SHP77 (cell line): ENCODE data around the gene IPO11.

Experiments used
- DNase-seq, 2 experiments: peaks; one replicate each; lab custom pipeline; 2025; lab: John Stamatoyannopoulos, UW

IPO11 gene

GRCh38 chr5:62568800-62569432 is 156.4 kb downstream of the IPO11 start:
- no peak for DNase-seq

GRCh38 chr5:62569470-62569869 is 156.9 kb downstream of the IPO11 start:
- no peak for DNase-seq

GRCh38 chr5:62572918-62573514 is 160.5 kb downstream of the IPO11 start:
- DNase-seq = no peak

DNA sequence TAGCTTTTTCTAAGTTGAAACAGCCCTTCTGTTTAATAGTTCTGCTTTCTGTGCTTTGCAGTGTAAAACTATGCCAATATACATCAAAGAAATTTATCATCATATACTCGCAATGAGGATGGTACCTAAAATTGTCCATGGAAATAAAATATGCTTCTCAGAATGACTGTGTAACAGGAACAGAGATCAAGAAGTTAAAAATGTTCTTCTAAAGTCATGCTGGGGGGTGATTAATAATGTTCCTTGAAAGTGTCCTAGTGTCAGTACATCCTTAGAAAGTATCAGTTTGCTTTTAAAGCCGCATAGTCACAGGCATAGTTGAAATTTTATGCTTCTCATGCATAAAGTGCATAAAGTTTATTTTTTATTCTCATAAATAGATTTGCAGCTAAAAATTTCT is 162.0 kb downstream of the IPO11 start:
- DNase-seq = no peak

DNA sequence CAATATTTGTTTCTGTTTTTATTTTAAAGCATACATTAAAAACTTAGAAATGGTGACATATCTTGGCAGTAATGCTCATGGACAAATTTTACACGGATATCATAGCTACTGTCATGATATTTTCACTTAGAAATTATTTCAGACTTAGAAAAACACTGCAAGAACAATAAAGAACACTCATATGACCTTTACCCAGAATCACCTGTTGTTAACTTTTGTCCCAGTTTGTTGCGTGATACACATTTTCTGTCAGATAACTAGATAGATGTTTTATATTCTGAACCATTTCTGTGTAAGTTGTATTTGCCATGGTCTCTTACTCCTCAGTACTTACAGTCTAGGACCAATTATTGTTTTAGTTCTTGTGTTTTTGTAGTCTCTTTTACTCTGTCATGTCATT is 162.5 kb downstream of the IPO11 start:
- DNase-seq = no peak

GRCh38 chr5:62575489-62575888 is 162.9 kb downstream of the IPO11 start:
- DNase-seq = no peak

DNA sequence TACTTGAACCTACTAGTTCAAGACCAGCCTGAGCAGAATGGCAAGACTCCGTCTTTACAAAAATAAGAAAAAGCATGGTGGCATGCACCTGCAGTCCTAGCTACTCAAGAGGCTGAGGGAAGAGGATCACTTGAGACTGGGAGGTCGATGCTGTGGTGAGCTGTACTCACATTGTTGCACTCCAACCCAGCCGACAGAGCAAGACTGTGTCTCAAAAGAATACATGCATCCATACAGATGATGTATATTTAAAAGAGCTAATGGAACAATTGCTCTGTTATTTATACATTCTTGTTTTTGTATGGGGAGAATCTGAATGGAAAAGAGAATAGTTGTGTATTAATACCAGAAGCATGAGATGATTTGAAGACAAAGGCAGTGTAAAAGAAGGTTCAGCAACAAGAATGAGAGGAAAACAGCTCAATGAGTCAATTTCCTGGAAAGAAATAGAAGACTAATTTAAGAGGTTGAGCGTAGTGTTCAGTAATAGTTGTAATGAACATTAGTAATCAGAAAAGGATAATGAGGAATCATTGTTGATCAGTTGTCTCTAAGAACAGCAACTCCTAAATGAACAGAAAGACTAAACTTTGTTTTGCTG is 164.1 kb downstream of the IPO11 start:
- DNase-seq = no peak

GRCh38 chr5:62577488-62577887 is 164.9 kb downstream of the IPO11 start:
- DNase-seq = no peak

GRCh38 chr5:62578540-62578939 is 166.0 kb downstream of the IPO11 start, which contains the start of gene LRRC70:
LRRC70 (plus strand) TSS chr5:62578819; CDS start chr5:62579439, 620 bp downstream.
- DNase-seq = no peak

- DNase-seq = no peak
These were observed 167.2 kb downstream of the IPO11 start for GRCh38 chr5:62579761-62580160.

- DNase-seq = no peak
These were observed 169.5 kb downstream of the IPO11 start for GRCh38 chr5:62581836-62582597.

- DNase-seq = no peak
These were observed 171.8 kb downstream of the IPO11 start for GRCh38 chr5:62584391-62584790.

DNA sequence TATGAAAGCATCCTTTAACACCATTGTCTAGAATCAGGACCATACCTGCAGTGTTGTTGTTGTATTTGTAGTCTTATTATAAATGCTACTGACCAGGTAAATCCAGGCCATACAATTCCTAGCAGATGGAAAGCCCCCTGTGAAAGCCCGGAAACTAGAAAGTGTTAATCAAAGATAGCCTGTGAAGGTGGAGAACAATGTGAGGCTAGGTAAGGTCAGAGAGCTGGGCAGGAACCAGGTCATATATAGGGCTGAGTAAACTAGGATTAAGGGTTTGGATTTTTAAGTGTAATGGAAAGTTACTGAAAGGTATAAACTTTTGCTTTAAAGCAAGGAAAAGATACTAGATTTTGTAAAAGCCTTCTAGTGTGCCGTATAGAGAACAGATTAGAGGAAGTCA is 172.7 kb downstream of the IPO11 start:
- DNase-seq = no peak

- no peak for DNase-seq
These were observed 173.2 kb downstream of the IPO11 start for GRCh38 chr5:62585751-62586150.

DNA sequence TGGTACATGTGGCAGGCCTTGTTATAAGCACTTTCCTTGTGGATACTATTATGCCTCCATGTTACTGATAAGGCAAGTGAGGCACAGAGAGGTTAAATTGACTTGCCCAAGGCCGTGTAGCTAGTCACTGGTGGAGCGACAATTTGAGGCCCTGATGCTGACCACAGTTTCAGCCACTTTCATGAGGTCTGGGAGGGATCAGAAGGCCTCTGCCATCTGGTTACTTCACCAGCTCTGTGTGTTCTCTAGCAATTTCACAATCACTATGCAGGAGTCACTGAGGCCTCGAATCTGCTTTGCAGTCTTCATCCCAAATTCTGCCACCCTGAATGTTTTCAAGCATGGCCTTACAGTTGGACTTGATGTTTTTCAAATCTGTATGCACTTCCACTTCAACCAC is 175.2 kb downstream of the IPO11 start:
- DNase-seq = no peak

GRCh38 chr5:62588668-62589067 is 176.1 kb downstream of the IPO11 start:
- no peak for DNase-seq

- no peak for DNase-seq
These were observed 176.9 kb downstream of the IPO11 start for GRCh38 chr5:62589504-62589903.

DNA sequence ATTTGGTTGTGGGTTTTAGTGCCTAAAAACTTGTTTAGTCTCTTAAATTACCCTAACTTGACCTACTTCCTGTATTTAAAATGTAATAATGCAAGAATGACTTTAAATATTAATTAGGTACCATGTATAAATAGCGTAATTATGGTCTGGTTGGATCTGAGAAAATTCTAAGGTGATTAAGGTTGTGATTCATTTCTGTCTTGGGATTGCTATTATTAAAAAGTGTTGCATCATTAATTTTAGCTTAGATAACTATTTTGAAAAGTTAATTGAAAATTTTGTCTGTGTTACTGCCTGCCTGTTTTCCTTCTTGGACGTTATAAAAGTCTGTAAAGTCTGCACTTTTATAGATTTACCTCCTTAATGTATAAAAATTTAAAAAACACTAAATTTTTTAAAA is 177.8 kb downstream of the IPO11 start:
- no peak for DNase-seq

GRCh38 chr5:62592558-62592957 is 180.0 kb downstream of the IPO11 start:
- DNase-seq = no peak

DNA sequence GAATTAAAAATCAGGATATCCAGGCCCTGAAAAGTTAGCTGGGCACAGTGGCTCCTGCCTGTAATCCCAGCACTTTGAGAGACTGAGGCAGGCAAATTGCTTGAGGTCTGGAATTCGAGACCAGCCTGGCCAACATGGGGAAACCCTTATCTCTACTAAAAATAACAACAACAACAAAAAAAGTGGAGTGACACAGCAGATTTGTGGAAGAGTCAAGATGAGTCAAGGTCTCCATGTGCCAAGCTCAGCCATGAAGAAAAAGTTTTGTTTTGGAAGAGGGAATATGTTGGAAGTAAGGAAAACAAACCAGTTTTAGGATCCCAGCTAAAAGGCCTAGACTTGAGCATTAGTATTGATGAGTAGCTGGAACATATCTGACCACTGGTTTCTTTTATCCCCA is 180.8 kb downstream of the IPO11 start:
- DNase-seq = no peak

DNA sequence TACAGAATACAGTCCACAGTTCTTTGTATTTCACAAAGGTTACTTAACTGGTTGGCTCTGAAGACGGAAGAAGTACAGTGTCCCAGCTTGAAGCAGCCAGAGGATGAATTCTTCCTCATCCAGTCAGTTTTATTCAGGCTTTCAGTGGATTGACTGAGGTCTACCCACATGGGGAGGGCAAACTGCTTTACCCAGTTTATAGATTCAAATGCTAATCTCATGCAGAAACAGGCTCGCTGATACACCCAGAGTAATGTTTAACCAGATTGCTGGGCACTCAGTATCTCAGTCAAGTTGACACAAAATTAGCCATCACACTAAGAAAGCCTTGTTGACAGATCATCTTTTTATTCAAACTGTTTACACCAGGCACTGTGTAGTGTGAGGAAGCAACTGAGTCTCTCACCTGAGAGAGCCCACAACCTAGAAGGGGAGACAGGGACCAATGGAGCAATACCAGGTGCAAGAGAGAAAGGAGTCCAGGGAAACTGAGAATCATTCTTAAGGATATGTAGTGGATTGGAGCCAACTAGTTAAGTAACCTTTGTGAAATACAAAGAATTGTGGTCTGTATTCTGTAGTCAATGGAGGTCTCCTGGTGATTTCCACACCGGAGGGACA is 181.9 kb downstream of the IPO11 start:
- no peak for DNase-seq

DNA sequence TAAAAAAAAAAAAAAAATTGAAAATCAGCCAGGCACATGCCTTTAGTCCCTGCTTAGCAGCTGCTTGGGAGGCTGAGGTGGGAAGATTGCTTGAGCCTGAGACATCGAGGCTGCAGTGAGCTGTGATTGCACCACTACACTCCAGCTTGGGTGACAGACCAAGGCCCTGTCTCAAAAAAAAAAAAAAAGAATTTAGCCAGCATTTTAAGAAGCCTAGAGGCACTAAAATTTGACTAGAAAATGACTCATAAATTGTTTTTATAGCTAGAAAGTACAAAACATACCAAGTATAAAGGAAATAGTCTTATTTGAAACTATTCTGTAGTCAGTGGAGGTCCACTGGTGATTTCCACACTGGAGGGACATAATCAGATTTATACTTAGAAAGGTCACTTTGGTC is 183.5 kb downstream of the IPO11 start:
- no peak for DNase-seq
